Measurements from ENCODE around the gene ITGBL1. TPM values are rescaled to one million over a fixed set of nuclear protein-coding genes. Genes with fewer than 3 reads are reported as not detected.

ITGBL1 gene
- total RNA-seq, 1 experiment from 2014 or later, result 37.1 TPM

DNA sequence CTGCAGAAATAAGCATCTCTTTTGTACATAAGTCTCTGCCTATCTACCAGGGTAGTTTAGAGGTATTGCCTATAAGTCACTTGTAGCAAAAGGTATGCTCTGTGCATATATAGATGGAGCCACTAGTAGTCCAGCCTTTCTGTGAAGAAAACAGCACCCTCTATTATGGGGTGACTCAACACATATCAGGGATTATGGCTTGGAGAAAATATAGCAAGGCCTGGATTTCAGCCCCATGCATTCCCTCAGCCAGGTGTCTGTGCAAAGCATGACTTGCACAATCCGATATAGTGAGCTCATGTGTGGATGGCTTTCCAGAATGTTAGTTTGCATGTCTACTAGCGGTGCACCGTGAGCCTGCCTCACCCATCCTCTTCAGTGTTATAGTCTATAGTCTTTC, 22.7 kb upstream of the ITGBL1 start:
- Histone ChIP-seq H2AFZ (ENCODE audit: low read length) (no peak overlapping the region), H3F3A (ENCODE audit: low read length, unreplicated experiment) (no peaks in the 10 kb centered on the region), H3K27ac (ENCODE audit: low read length) (no peak overlapping the region), H3K9me2 (replicated peaks; ENCODE audit: low read length) (no peaks in the 10 kb centered on the region), H4K20me1 (ENCODE audit: low read length) (no peaks in the 10 kb centered on the region), H3K27me3 (ENCODE audit: low read length) (no peaks in the 10 kb centered on the region), H3K9ac (ENCODE audit: low read length) (no peak overlapping the region), H3K4me3 (ENCODE audit: low read length) (no peak overlapping the region), H3K4me1 (ENCODE audit: insufficient read depth, low read length) (peaks cover 1% of the 10 kb centered on the region), H3K4me2 (ENCODE audit: low read length) (no peak overlapping the region), H3K79me2 (ENCODE audit: low read length) (no peaks in the 10 kb centered on the region), H3K36me3 (ENCODE audit: low read depth, low read length) (no peaks in the 10 kb centered on the region), H3K9me3 (ENCODE audit: low read length) (no peaks in the 10 kb centered on the region)
- no peak for TF ChIP-seq EZH2phosphoT487 (IDR thresholded peaks at IDR 0.05; ENCODE audit: borderline replicate concordance, low read length)
- no peak for TF ChIP-seq EZH2 (IDR thresholded peaks at IDR 0.05; ENCODE audit: low read length, unreplicated experiment)
- no peak for TF ChIP-seq CTCF (conservative IDR thresholded peaks at IDR 0.05; ENCODE audit: low read depth, low read length)
- CTCF ChIA-PET, result no interaction called here
- BruUV-seq (replicated peaks), result no TSS peak
- intact Hi-C loops (cut with micrococcal nuclease), result no loop called here
- POLR2A ChIA-PET (ENCODE audit: unreplicated experiment), result no interaction called here
- DNase-seq (no peak), ATAC-seq (no peak)

GRCh38 chr13:101433895-101434294, 18.6 kb upstream of the ITGBL1 start:
- Histone ChIP-seq H2AFZ (ENCODE audit: low read length) (no peak overlapping the region), H3K4me3 (ENCODE audit: low read length) (no peak overlapping the region), H3K9me2 (replicated peaks; ENCODE audit: low read length) (no peaks in the 10 kb centered on the region), H3K9ac (ENCODE audit: low read length) (no peak overlapping the region), H4K20me1 (ENCODE audit: low read length) (no peaks in the 10 kb centered on the region), H3F3A (ENCODE audit: low read length, unreplicated experiment) (no peaks in the 10 kb centered on the region), H3K36me3 (ENCODE audit: low read depth, low read length) (no peaks in the 10 kb centered on the region), H3K79me2 (ENCODE audit: low read length) (no peaks in the 10 kb centered on the region), H3K27ac (ENCODE audit: low read length) (no peak overlapping the region), H3K9me3 (ENCODE audit: low read length) (no peaks in the 10 kb centered on the region), H3K4me2 (ENCODE audit: low read length) (no peak overlapping the region), H3K27me3 (ENCODE audit: low read length) (no peaks in the 10 kb centered on the region), H3K4me1 (ENCODE audit: insufficient read depth, low read length) (no peaks in the 10 kb centered on the region)
- TF ChIP-seq CTCF (conservative IDR thresholded peaks at IDR 0.05; ENCODE audit: low read depth, low read length) (no peak), EZH2 (IDR thresholded peaks at IDR 0.05; ENCODE audit: low read length, unreplicated experiment) (no peak), EZH2phosphoT487 (IDR thresholded peaks at IDR 0.05; ENCODE audit: borderline replicate concordance, low read length) (no peak)
- peak; percentile 23 for DNase-seq
- ChIA-PET POLR2A (ENCODE audit: unreplicated experiment) (no interaction called here), CTCF (no interaction called here)
- BruUV-seq (replicated peaks), result no TSS peak
- intact Hi-C loops (cut with micrococcal nuclease), result no loop called here
- peak; percentile 63; the same call in 1 of the 2 replicates for ATAC-seq

- no peak for ATAC-seq
- TF ChIP-seq EZH2 (IDR thresholded peaks at IDR 0.05; ENCODE audit: low read length, unreplicated experiment) (no peak), EZH2phosphoT487 (IDR thresholded peaks at IDR 0.05; ENCODE audit: borderline replicate concordance, low read length) (no peak), CTCF (conservative IDR thresholded peaks at IDR 0.05; ENCODE audit: low read depth, low read length) (no peak)
- intact Hi-C loops (cut with micrococcal nuclease), result no loop called here
- H3F3A ChIP-seq (ENCODE audit: low read length, unreplicated experiment), result no peaks in the 10 kb centered on the region
- no peak for DNase-seq
- POLR2A ChIA-PET (ENCODE audit: unreplicated experiment), result no interaction called here
- H2AFZ ChIP-seq (ENCODE audit: low read length), result no peak overlapping the region
- H3K9me3 ChIP-seq (ENCODE audit: low read length), result no peaks in the 10 kb centered on the region
- BruUV-seq (replicated peaks), result no TSS peak
- no peak overlapping the region for H3K27ac ChIP-seq (ENCODE audit: low read length)
- no peaks in the 10 kb centered on the region for H4K20me1 ChIP-seq (ENCODE audit: low read length)
- no peak overlapping the region for H3K9ac ChIP-seq (ENCODE audit: low read length)
- no peaks in the 10 kb centered on the region for H3K79me2 ChIP-seq (ENCODE audit: low read length)
- H3K9me2 ChIP-seq (replicated peaks; ENCODE audit: low read length), result no peaks in the 10 kb centered on the region
- H3K4me1 ChIP-seq (ENCODE audit: insufficient read depth, low read length), result no peaks in the 10 kb centered on the region
- CTCF ChIA-PET, result no interaction called here
- H3K36me3 ChIP-seq (ENCODE audit: low read depth, low read length), result no peaks in the 10 kb centered on the region
- H3K4me2 ChIP-seq (ENCODE audit: low read length), result no peak overlapping the region
- no peaks in the 10 kb centered on the region for H3K27me3 ChIP-seq (ENCODE audit: low read length)
- H3K4me3 ChIP-seq (ENCODE audit: low read length), result no peak overlapping the region
Observed at GRCh38 chr13:101434486-101434885, 18.0 kb upstream of the ITGBL1 start.
